HG03342 (cell line): ENCODE data around the gene PELI2.
A peak's percentile ranks its signal among the peaks of the same experiment; 100 is the strongest.

Source experiments
- ATAC-seq: cut with Tn5 transposase; IDR thresholded peaks from one replicate; pipeline ENCODE4 v1.9.1; 2021; ENCODE audit warnings: mild to moderate bottlenecking, moderate library complexity; ENCODE audit not compliant: unreplicated experiment

The PELI2 gene

GRCh38 chr14:56170877-56171422 is 52.7 kb downstream of the PELI2 start:
- no peak for ATAC-seq

- no peak for ATAC-seq
These were observed 53.9 kb downstream of the PELI2 start for GRCh38 chr14:56172074-56172473.

GRCh38 chr14:56172571-56172971 is 54.4 kb downstream of the PELI2 start:
- no peak for ATAC-seq

GRCh38 chr14:56173365-56173922 is 55.2 kb downstream of the PELI2 start:
- no peak for ATAC-seq

- no peak for ATAC-seq
These were observed 57.6 kb downstream of the PELI2 start for GRCh38 chr14:56175773-56176172.

GRCh38 chr14:56176530-56176929 is 58.3 kb downstream of the PELI2 start:
- ATAC-seq = no peak

GRCh38 chr14:56177036-56177435 is 58.8 kb downstream of the PELI2 start:
- no peak for ATAC-seq

- no peak for ATAC-seq
These were observed 62.7 kb downstream of the PELI2 start for GRCh38 chr14:56180754-56181542.

- ATAC-seq = no peak
These were observed 63.5 kb downstream of the PELI2 start for GRCh38 chr14:56181681-56182085.

GRCh38 chr14:56182410-56182809 is 64.2 kb downstream of the PELI2 start:
- ATAC-seq = no peak

- no peak for ATAC-seq
These were observed 65.5 kb downstream of the PELI2 start for GRCh38 chr14:56183631-56184157.

GRCh38 chr14:56185992-56186391 is 67.8 kb downstream of the PELI2 start:
- no peak for ATAC-seq

GRCh38 chr14:56187736-56188135 is 69.5 kb downstream of the PELI2 start:
- no peak for ATAC-seq

GRCh38 chr14:56189307-56189706 is 71.1 kb downstream of the PELI2 start:
- ATAC-seq = no peak

- ATAC-seq = no peak
These were observed 75.1 kb downstream of the PELI2 start for GRCh38 chr14:56193347-56193746.

- ATAC-seq = no peak
These were observed 75.8 kb downstream of the PELI2 start for GRCh38 chr14:56194042-56194441.

- ATAC-seq = no peak
These were observed 77.0 kb downstream of the PELI2 start for GRCh38 chr14:56195223-56195622.

- peak; percentile 65 for ATAC-seq
These were observed 77.5 kb downstream of the PELI2 start for GRCh38 chr14:56195704-56196103.

GRCh38 chr14:56196274-56196673 is 78.1 kb downstream of the PELI2 start:
- no peak for ATAC-seq

- no peak for ATAC-seq
These were observed 78.9 kb downstream of the PELI2 start for GRCh38 chr14:56197150-56197549.

GRCh38 chr14:56198438-56198837 is 80.2 kb downstream of the PELI2 start:
- ATAC-seq = no peak
